SH-SY5Y (cell line): ENCODE measurements around the gene CLASP1.
A peak's percentile ranks its signal among the peaks of the same experiment; 100 is the strongest.

Source experiments
- GATA2 ChIP-seq: IDR thresholded peaks from 2 replicates; pipeline ENCODE4 v1.6.1; 2011; ENCODE audit warnings: mild to moderate bottlenecking, low read depth, low read length
- GATA3 ChIP-seq: IDR thresholded peaks from 2 replicates; pipeline ENCODE4 v1.6.1; 2011; ENCODE audit warnings: low read depth, mild to moderate bottlenecking, low read length, moderate library complexity

CLASP1 gene

DNA sequence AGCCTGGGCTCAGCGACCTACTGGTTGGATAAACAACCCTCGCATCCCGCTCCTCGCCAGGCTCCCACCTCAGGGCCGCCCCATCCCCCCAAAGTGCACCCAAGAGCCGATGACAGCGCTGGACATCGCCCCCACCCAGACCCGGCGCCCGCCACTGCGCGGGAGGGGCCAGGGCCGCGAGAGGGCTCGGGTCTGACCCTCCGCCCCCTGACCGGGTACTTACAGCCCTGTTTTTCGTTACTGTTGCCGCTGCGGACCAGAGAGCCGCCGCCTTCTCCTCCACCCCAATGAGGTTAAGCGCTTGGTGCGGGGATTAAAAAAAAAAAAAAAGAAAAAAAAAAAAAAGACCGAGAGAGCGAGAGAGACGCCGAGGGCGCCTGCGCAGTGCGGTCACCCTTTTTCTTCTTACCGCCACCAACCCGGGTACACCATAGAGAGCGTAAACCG, at the start of gene CLASP1:
CLASP1 (minus strand) TSS at position 314 of the 447 bp plus-strand sequence. CDS start 43,567 bp downstream, outside the sequence.
- no peak for TF ChIP-seq GATA3
- 0 out of 2 replicates have a peak, but pooled peaks have one; percentile 3 for TF ChIP-seq GATA2

DNA sequence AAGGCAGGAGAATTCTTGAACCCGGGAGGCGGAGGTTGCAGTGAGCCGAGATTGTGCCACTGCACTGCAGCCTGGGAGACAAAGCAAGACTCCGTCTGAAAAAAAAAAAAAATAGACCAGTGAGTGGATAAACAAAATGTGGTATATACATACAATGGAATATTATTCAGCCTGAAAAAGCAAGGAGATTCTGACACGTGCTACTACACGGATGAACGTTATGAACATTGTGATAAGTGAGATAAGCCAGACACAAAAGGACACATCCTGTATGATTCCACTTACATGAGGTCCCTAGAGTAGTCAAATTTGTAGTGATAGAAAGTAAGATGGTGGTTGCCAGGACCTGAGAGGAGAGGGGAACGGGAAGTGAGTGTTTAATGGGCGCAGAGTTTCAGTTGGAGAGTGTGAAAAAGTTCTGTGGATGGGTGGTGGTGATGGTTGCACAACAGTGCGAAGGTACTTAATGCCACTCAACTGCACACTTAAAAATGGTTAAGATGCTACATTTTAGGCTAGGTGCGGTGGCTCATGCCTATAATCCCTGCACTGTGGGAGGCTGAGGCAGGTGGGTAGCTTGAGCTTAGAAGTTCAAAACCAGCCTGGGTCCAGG, 49.2 kb upstream of the CLASP1 start:
- TF ChIP-seq GATA3 (no peak), GATA2 (no peak)

DNA sequence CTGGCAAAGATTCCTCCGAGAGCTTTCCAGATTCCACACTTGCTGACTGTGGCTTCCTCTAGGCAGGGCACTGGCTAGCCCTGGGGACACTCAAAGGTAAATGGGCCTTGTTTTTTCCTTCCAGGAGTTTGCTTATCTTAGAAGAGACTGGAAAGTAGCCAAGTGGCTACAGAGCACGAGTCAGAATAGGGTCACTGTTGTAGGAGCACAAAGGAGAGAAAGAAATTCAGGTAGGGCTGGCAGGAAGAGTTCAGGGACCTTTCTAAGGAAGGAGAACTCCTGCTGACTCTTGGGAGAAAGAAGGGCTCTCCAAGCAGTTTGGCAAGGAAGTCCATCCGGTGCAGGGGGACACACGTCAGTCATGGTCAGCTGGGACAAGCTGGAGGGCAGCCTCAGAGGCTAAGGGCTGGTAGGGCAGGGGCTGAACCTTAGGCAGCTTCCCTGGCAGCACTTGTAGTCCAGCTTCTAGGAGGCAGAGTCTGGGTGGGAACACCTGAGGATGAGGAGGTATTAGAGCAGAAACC, 47.9 kb upstream of the CLASP1 start:
- TF ChIP-seq GATA2: no peak
- TF ChIP-seq GATA3: no peak

DNA sequence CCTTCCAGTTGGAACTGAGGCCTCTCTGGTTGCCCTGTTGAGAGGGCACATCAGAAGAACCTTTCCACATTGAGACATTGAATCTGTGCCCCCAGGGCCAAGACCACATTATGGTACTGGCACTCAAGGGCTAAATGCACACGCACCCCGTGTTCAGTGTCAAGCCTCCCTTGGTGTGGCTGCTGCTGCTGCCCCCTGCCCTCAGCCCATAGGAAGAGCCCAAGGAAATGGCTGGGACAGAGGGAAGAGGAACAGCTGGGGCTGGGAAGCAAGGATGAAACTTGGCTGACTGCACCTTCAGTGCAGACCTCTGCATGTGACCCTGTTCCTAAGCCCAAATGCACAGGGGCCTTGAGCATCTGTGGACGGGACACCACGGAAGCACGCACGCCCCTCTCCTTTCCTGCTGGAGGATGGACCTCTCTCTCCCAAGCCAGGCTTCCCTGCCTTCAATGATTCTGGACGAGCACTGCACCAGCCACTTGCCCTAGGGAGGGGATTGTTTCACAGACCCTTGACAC, 47.2 kb upstream of the CLASP1 start:
- TF ChIP-seq GATA2 (no peak), GATA3 (no peak)

DNA sequence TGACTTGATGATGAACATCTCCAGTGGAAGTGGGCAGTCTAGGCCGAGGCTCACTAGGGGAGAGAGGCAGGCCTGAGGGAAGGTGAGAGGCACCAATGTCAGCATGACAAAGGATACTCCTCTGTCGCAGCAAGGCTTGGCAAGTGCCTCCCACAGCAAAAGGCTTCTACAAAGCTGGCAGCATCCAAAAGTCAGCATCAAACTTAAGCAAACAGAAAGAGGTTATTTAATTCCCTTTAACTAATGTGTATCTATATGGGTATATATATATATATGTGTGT, 45.8 kb upstream of the CLASP1 start:
- no peak for TF ChIP-seq GATA3
- no peak for TF ChIP-seq GATA2

DNA sequence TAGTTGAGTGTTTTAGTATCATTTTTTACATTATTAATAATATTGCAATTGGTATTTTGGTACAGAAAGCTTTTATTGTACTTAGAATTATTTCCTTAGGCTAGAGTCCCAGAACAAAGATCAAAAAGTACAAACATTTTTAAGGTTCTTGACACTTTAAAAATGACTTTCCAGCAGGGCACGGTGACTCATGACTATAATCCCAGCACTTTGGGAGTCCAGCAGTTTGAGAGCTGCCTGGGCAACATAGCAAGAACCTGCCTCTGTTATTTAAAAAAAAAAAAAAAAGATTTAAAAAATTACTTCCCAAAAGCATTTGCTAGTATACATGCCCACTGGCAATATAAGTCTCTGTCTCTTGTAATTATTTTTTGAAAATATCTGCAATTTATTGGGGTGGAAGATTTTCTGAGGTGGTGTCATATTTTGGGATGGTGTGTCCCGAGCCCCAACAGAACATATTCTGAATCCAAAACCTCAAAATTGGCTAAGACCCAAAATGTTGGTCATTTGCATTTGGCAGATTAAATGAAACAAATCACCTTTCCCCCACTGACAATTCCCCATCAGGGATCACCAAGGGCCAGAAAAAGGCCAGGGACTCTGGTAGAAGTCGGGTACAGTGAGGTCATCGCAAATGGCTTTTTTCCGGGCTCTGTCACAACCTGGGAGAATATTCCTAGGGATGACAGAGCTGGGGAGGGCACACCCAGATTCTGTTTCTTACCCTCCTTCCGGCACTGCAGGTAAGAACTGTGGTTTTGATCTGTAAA, 45.3 kb upstream of the CLASP1 start:
- TF ChIP-seq GATA3 (no peak), GATA2 (no peak)

DNA sequence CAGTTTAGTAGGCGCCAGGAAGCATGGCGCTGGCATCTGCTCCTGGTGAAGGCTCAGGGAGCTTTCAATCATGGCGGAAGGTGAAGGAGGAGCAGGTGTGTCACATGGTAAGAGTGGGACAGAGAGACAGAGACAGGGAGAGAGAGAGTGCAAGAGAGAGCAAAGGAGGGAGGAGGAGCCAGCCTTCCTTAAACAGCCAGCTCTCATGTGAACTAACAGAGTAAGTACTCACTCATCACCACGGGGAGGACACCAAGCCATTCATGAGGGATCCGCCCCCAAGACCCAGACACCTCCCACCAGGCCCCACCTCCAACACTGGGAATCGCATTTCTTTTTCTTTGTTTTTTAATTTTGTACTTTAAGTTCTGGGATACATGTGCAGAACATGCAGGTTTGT, 40.8 kb upstream of the CLASP1 start:
- no peak for TF ChIP-seq GATA3
- no peak for TF ChIP-seq GATA2

DNA sequence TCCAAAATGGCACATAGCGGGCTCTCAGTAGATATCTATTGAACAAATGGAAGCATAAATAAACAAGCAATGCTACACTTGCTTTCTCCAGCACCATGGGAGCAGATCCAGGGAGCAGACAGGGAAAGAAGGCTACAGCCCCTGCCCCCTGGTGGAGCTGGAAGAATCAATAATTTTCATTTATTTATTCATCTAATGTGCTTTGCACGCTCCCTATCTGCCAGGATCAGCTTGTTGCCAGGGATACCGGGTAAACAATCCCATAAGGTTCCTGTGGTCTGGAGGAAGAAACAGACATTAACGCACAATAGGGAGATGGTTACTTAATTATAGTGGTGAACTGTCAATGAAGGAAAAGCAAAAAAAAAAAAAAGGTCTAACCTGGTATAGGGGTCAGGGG, 40.1 kb upstream of the CLASP1 start:
- TF ChIP-seq GATA2: peak; percentile 95
- TF ChIP-seq GATA3: peak; percentile 86

DNA sequence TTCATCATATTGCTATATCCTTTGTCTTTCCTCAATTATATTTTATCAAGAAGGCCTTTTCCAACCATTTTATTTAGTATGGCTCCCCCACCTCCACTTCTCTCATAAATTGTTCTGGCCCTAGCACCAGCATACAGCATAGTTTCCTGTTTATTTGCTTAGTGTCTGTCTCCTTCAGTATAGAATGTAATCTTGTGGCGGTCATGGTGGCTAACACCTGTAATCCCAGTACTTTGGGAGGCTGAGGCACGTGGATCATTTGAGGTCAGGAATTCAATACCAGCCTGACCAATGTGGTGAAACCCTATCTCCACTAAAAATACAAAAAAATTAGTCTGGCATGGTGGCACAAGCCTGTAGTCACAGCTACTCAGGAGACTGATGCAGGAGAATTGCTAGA, 39.6 kb upstream of the CLASP1 start:
- TF ChIP-seq GATA3 (no peak), GATA2 (no peak)

DNA sequence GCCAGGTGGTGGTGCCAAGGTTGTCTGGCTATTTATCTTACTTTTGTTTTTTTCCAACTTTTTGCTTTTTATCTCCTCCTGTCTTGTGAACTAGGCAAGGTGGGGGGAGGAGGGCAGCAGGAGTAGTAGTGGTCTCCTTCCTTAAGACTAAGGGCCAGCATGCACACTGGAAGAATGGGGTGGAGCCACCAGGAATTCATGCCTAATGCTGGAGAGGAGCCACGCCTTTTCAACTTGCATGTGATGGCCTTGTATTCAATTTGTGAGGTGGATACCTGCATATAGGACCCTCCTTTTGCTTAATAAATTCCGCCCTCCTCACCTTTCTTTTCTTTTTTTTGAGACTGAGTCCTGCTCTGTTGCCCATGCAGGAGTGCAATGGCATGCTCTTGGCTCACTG, 37.6 kb upstream of the CLASP1 start:
- TF ChIP-seq GATA2: no peak
- no peak for TF ChIP-seq GATA3

DNA sequence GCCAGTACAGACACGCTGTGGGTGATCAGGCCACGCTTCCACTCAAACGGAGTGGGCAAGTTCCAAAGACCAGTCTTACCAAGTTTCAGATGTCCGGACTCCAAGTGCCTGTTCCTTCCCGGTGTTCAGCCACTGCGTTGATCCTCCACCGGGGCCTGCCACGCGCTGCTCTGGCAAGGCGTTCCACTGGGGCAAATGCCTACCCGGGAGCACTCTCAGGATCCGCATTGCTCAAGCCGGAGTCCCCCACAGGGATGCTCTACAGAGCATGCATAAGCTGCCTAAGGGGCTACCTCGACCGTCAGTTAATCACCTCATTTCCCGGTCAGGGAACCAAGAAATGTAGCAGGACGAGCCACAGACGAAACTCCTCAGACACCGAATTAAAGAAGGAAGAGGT, 37.0 kb upstream of the CLASP1 start:
- no peak for TF ChIP-seq GATA2
- no peak for TF ChIP-seq GATA3

DNA sequence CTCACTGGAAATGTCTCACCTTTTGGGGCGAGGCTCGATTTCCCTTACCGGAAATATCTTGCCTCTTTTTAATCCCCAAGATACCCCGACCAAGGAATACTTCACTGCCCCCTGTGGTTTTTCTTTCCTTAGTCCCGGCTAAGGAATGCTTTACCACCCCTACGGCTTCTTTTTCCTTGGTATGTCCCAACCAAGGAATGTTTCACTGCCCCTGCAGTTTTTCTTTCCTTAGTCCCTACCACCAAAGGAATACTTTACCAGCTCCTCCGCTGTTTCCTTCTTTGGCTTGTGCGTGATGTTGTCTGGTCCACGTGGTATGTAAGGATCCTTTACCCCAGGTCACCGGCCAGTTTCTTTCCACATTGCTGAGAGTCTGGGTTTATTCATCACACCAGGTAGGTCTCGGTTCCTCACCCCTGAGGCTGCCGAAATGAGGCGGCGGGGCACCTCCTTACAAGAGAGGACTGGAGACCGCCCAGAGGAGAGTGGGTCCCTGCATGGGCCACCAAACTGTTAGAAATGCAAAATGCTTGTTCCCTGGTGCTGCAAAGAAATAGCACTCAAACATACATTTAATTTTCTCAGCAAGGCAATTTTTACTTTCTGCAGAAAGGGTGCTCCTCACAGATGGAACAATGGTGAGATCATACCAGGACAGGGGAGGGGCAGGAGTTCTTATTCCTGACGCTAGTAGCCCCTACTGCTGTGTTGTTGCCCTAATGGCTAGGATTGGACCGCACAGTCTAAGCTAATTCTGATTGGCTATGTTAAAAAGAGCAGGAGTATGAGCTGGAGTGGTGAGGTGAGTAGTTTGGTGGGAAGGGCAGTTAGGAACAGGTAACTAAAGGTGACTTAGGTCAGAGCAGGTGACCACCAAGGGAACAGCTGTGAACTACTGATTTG, 33.4 kb upstream of the CLASP1 start:
- no peak for TF ChIP-seq GATA3
- no peak for TF ChIP-seq GATA2

DNA sequence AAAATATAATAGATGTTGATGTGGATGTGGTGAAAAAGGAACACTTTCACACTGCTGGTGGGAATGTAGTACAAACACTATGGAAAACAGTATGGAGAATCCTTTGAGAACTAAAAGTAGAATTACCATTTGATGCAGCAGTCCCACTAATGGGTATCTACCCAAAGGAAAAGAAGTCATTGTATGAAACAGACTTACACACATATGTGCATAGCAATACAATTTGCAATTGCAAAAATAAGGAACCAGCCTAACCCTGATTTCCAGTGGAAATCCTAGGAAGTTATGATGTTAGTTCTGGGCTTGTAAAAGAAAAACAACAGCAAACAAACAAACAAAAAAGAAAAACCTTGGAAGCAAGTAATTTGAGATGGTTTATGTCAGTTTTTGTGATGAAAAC, 28.6 kb upstream of the CLASP1 start:
- TF ChIP-seq GATA3 (no peak), GATA2 (no peak)

DNA sequence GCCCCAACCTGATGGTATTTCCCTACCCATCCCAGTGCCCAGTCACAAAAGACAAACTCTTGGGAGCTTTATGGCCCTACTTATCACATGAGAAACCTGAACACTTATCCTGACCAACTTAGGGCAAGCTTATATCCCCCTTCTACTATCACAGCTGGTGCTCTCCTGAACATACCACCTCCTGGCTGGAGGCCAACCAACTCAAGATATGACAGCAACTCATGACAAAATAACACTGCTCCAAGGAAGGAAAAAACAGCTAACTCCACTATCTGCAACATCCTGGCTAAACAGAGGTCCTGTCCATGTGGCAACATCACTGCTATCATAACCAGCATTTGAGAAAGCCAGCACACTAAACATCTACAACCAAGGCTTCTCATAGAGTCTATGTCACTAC, 20.9 kb upstream of the CLASP1 start:
- no peak for TF ChIP-seq GATA2
- TF ChIP-seq GATA3: no peak

DNA sequence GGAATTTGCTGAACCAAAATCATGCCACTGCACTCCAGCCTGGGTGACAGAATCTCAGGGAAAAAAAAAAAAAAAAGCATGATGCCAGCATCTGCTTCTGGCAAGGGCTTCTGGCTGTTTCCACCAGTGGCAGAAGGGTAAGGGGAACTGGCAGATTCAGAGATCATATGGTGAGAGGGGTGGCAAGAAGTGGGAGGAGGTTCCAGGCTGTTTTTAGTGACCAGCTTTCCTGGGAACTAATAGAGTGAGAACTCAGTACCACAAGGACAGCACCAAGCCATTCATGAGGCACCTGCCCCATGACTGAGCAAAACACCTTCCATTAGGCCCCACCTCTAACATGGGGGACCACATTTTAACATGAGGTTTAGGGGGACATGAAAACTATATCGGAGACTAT, 18.4 kb upstream of the CLASP1 start:
- no peak for TF ChIP-seq GATA2
- TF ChIP-seq GATA3: no peak
